Measurements from ENCODE around the gene LRRC63.
"Not testable (repeated sequence)": the region's sequence is repeated elsewhere in the genome, so short reads cannot be mapped to it uniquely, and the experiment has no call there.

LRRC63 gene

GRCh38 chr13:46283912-46284824, 72.4 kb downstream of the LRRC63 start:
- not testable (repeated sequence) for H3K36me3 ChIP-seq (ENCODE audit: control insufficient read depth, insufficient read depth, low read length); H3K27me3 ChIP-seq (replicated peaks; ENCODE audit: control insufficient read depth, insufficient read depth, low read length, poor library complexity, severe bottlenecking); H3K4me1 ChIP-seq (ENCODE audit: control insufficient read depth, insufficient read depth, low read length, poor library complexity, severe bottlenecking); H3K9me3 ChIP-seq (ENCODE audit: control insufficient read depth, low read length); DNase-seq; H3K4me3 ChIP-seq (ENCODE audit: insufficient read depth, low read depth, low read length, poor library complexity, severe bottlenecking); H3K27ac ChIP-seq (ENCODE audit: insufficient read depth, low read length, poor library complexity, severe bottlenecking)

- H3K4me1 ChIP-seq (ENCODE audit: control insufficient read depth, insufficient read depth, low read length, poor library complexity, severe bottlenecking), result no peaks in the 10 kb centered on the region
- H3K4me3 ChIP-seq (ENCODE audit: insufficient read depth, low read depth, low read length, poor library complexity, severe bottlenecking), result no peak overlapping the region
- no peak for DNase-seq
- H3K36me3 ChIP-seq (ENCODE audit: control insufficient read depth, insufficient read depth, low read length), result no peaks in the 10 kb centered on the region
- H3K27ac ChIP-seq (ENCODE audit: insufficient read depth, low read length, poor library complexity, severe bottlenecking), result no peak overlapping the region
- no peaks in the 10 kb centered on the region for H3K9me3 ChIP-seq (ENCODE audit: control insufficient read depth, low read length)
- H3K27me3 ChIP-seq (replicated peaks; ENCODE audit: control insufficient read depth, insufficient read depth, low read length, poor library complexity, severe bottlenecking), result no peaks in the 10 kb centered on the region
Measured at GRCh38 chr13:46286972-46287371, 75.2 kb downstream of the LRRC63 start.

GRCh38 chr13:46288570-46289259, 77.0 kb downstream of the LRRC63 start:
- DNase-seq, result no peak
- no peaks in the 10 kb centered on the region for H3K4me1 ChIP-seq (ENCODE audit: control insufficient read depth, insufficient read depth, low read length, poor library complexity, severe bottlenecking)
- H3K27me3 ChIP-seq (replicated peaks; ENCODE audit: control insufficient read depth, insufficient read depth, low read length, poor library complexity, severe bottlenecking), result no peaks in the 10 kb centered on the region
- no peak overlapping the region for H3K27ac ChIP-seq (ENCODE audit: insufficient read depth, low read length, poor library complexity, severe bottlenecking)
- no peaks in the 10 kb centered on the region for H3K9me3 ChIP-seq (ENCODE audit: control insufficient read depth, low read length)
- H3K36me3 ChIP-seq (ENCODE audit: control insufficient read depth, insufficient read depth, low read length), result no peaks in the 10 kb centered on the region
- H3K4me3 ChIP-seq (ENCODE audit: insufficient read depth, low read depth, low read length, poor library complexity, severe bottlenecking), result no peak overlapping the region

GRCh38 chr13:46289260-46289955, 77.7 kb downstream of the LRRC63 start:
- Histone ChIP-seq H3K4me1 (ENCODE audit: control insufficient read depth, insufficient read depth, low read length, poor library complexity, severe bottlenecking) (no peaks in the 10 kb centered on the region), H3K27ac (ENCODE audit: insufficient read depth, low read length, poor library complexity, severe bottlenecking) (no peak overlapping the region), H3K36me3 (ENCODE audit: control insufficient read depth, insufficient read depth, low read length) (no peaks in the 10 kb centered on the region), H3K9me3 (ENCODE audit: control insufficient read depth, low read length) (no peaks in the 10 kb centered on the region), H3K27me3 (replicated peaks; ENCODE audit: control insufficient read depth, insufficient read depth, low read length, poor library complexity, severe bottlenecking) (no peaks in the 10 kb centered on the region), H3K4me3 (ENCODE audit: insufficient read depth, low read depth, low read length, poor library complexity, severe bottlenecking) (no peak overlapping the region)
- DNase-seq, result no peak

GRCh38 chr13:46290434-46290833, 78.7 kb downstream of the LRRC63 start:
- no peak overlapping the region for H3K27ac ChIP-seq (ENCODE audit: insufficient read depth, low read length, poor library complexity, severe bottlenecking)
- H3K27me3 ChIP-seq (replicated peaks; ENCODE audit: control insufficient read depth, insufficient read depth, low read length, poor library complexity, severe bottlenecking), result no peaks in the 10 kb centered on the region
- no peaks in the 10 kb centered on the region for H3K9me3 ChIP-seq (ENCODE audit: control insufficient read depth, low read length)
- H3K4me3 ChIP-seq (ENCODE audit: insufficient read depth, low read depth, low read length, poor library complexity, severe bottlenecking), result no peak overlapping the region
- no peaks in the 10 kb centered on the region for H3K36me3 ChIP-seq (ENCODE audit: control insufficient read depth, insufficient read depth, low read length)
- DNase-seq, result no peak
- H3K4me1 ChIP-seq (ENCODE audit: control insufficient read depth, insufficient read depth, low read length, poor library complexity, severe bottlenecking), result peaks cover 5% of the 10 kb centered on the region

- peaks cover 26% of the 10 kb centered on the region for H3K4me1 ChIP-seq (ENCODE audit: control insufficient read depth, insufficient read depth, low read length, poor library complexity, severe bottlenecking)
- no peak overlapping the region for H3K4me3 ChIP-seq (ENCODE audit: insufficient read depth, low read depth, low read length, poor library complexity, severe bottlenecking)
- no peak overlapping the region for H3K27ac ChIP-seq (ENCODE audit: insufficient read depth, low read length, poor library complexity, severe bottlenecking)
- H3K27me3 ChIP-seq (replicated peaks; ENCODE audit: control insufficient read depth, insufficient read depth, low read length, poor library complexity, severe bottlenecking), result no peaks in the 10 kb centered on the region
- DNase-seq, result no peak
- no peaks in the 10 kb centered on the region for H3K36me3 ChIP-seq (ENCODE audit: control insufficient read depth, insufficient read depth, low read length)
- no peaks in the 10 kb centered on the region for H3K9me3 ChIP-seq (ENCODE audit: control insufficient read depth, low read length)
Measured at GRCh38 chr13:46293436-46293835, 81.7 kb downstream of the LRRC63 start.

GRCh38 chr13:46295491-46296114, 83.9 kb downstream of the LRRC63 start:
- peak; percentile 55 to 69 (median 63) for DNase-seq
- H3K36me3 ChIP-seq (ENCODE audit: control insufficient read depth, insufficient read depth, low read length), result no peaks in the 10 kb centered on the region
- peak overlapping the region; percentile 69 for H3K27ac ChIP-seq (ENCODE audit: insufficient read depth, low read length, poor library complexity, severe bottlenecking)
- peaks cover 26% of the 10 kb centered on the region for H3K4me1 ChIP-seq (ENCODE audit: control insufficient read depth, insufficient read depth, low read length, poor library complexity, severe bottlenecking)
- H3K4me3 ChIP-seq (ENCODE audit: insufficient read depth, low read depth, low read length, poor library complexity, severe bottlenecking), result peak overlapping the region; percentile 1
- no peaks in the 10 kb centered on the region for H3K27me3 ChIP-seq (replicated peaks; ENCODE audit: control insufficient read depth, insufficient read depth, low read length, poor library complexity, severe bottlenecking)
- H3K9me3 ChIP-seq (ENCODE audit: control insufficient read depth, low read length), result no peaks in the 10 kb centered on the region

GRCh38 chr13:46296115-46296822, 84.5 kb downstream of the LRRC63 start:
- H3K4me1 ChIP-seq (ENCODE audit: control insufficient read depth, insufficient read depth, low read length, poor library complexity, severe bottlenecking), result peaks cover 26% of the 10 kb centered on the region
- no peak for DNase-seq
- no peaks in the 10 kb centered on the region for H3K9me3 ChIP-seq (ENCODE audit: control insufficient read depth, low read length)
- H3K36me3 ChIP-seq (ENCODE audit: control insufficient read depth, insufficient read depth, low read length), result no peaks in the 10 kb centered on the region
- H3K4me3 ChIP-seq (ENCODE audit: insufficient read depth, low read depth, low read length, poor library complexity, severe bottlenecking), result no peak overlapping the region
- H3K27ac ChIP-seq (ENCODE audit: insufficient read depth, low read length, poor library complexity, severe bottlenecking), result peak overlapping the region; percentile 69
- H3K27me3 ChIP-seq (replicated peaks; ENCODE audit: control insufficient read depth, insufficient read depth, low read length, poor library complexity, severe bottlenecking), result no peaks in the 10 kb centered on the region

GRCh38 chr13:46296921-46297320, 85.2 kb downstream of the LRRC63 start:
- Histone ChIP-seq H3K27me3 (replicated peaks; ENCODE audit: control insufficient read depth, insufficient read depth, low read length, poor library complexity, severe bottlenecking) (no peaks in the 10 kb centered on the region), H3K27ac (ENCODE audit: insufficient read depth, low read length, poor library complexity, severe bottlenecking) (peak overlapping the region; percentile 69), H3K36me3 (ENCODE audit: control insufficient read depth, insufficient read depth, low read length) (no peaks in the 10 kb centered on the region), H3K4me3 (ENCODE audit: insufficient read depth, low read depth, low read length, poor library complexity, severe bottlenecking) (no peak overlapping the region), H3K9me3 (ENCODE audit: control insufficient read depth, low read length) (no peaks in the 10 kb centered on the region), H3K4me1 (ENCODE audit: control insufficient read depth, insufficient read depth, low read length, poor library complexity, severe bottlenecking) (peaks cover 26% of the 10 kb centered on the region)
- no peak for DNase-seq

Measured in effector memory CD4-positive, alpha-beta T cell (primary cell).